ENCODE data around the gene ZMIZ1.
A peak's percentile ranks its signal among the peaks of the same experiment; 100 is the strongest.

ZMIZ1 gene

DNA sequence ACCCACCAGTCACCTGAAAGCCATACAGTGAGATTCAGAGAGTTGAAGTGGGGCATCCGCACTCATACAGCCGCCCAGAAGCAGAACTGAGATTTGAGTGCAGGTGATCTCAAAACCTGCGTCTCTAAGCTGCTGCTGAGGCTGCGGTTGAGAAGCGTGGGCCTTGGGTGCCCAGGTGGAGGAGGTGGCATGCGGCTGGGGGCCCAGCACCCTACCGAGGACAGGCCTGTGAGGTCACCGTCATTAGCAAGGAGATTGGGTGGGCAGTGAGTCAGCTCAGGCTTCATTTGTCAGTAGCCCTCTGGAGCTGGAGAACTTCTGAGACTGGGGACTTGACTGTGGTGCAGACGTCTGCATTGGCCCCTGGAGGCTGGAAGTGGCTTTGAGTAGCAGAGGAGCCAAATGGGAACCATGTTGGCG lies 29.8 kb downstream of the ZMIZ1 start:
- Histone ChIP-seq H3K27ac (no peak overlapping the region), H3K9me3 (ENCODE audit: severe bottlenecking) (no peaks in the 10 kb centered on the region), H3K4me3 (ENCODE audit: low read depth, low read length) (no peak overlapping the region), H3K36me3 (no peaks in the 10 kb centered on the region), H3K27me3 (ENCODE audit: insufficient read depth, low read depth, severe bottlenecking) (no peaks in the 10 kb centered on the region)
- TF ChIP-seq, protein P1, sequence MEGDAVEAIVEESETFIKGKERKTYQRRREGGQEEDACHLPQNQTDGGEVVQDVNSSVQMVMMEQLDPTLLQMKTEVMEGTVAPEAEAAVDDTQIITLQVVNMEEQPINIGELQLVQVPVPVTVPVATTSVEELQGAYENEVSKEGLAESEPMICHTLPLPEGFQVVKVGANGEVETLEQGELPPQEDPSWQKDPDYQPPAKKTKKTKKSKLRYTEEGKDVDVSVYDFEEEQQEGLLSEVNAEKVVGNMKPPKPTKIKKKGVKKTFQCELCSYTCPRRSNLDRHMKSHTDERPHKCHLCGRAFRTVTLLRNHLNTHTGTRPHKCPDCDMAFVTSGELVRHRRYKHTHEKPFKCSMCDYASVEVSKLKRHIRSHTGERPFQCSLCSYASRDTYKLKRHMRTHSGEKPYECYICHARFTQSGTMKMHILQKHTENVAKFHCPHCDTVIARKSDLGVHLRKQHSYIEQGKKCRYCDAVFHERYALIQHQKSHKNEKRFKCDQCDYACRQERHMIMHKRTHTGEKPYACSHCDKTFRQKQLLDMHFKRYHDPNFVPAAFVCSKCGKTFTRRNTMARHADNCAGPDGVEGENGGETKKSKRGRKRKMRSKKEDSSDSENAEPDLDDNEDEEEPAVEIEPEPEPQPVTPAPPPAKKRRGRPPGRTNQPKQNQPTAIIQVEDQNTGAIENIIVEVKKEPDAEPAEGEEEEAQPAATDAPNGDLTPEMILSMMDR (IDR thresholded peaks at IDR 0.05; ENCODE audit: low read depth, low read length), result no peak
- DNase-seq, result no peak

DNA sequence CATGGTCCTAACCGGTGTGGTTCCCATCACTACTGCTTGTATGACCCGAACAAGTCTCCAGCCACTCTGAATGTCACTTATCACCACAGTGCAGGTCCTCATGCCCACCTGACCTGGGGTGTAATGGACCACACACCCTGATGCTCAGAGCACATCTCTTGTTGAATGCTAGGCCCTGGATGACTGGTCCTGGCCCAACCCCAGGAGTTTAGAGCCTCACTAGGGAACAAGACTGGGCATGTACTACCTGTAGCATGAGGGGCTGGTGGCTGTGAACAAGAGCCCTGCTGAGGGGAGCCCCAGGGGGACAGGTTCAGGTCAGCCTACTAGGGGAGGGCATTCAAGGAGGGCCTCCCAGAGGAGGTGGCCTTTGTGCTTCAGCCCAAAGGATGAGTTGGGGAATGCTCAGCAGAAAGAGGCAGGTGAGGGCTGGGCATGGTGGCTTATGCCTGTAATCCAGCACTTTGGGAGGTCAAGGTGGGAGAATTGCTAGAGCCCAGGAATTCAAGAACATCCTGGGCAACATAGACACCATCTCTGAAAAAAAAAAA lies 31.2 kb downstream of the ZMIZ1 start:
- Histone ChIP-seq H3K27ac (no peak overlapping the region), H3K36me3 (no peaks in the 10 kb centered on the region), H3K9me3 (ENCODE audit: severe bottlenecking) (no peaks in the 10 kb centered on the region), H3K27me3 (ENCODE audit: insufficient read depth, low read depth, severe bottlenecking) (no peaks in the 10 kb centered on the region), H3K4me3 (ENCODE audit: low read depth, low read length) (no peak overlapping the region)
- DNase-seq, result no peak
- TF ChIP-seq, protein P1 (IDR thresholded peaks at IDR 0.05; ENCODE audit: low read depth, low read length), result no peak

DNA sequence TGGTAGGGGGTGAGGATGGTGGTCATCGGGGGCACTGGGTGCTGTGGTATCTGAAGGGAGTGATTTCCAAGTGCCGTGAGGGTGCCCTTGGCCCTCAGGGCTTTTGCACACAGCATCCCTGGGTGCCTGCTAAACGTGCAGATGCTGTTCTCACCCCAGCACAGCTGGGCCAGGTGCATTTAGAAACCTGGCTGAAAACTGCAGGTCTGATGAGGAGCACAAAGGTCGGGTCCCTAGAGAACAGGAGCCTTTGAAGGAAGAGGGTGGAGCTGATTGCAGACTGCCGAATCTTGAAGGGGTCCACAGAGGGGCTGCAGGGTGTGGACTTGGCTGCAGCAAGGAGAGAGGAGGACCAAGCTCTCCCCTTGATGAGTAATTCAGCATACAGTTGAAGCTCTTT lies 32.0 kb downstream of the ZMIZ1 start:
- Histone ChIP-seq H3K4me3 (ENCODE audit: low read depth, low read length) (no peak overlapping the region), H3K27ac (peak overlapping the region; percentile 88; the same call in 1 of the 2 replicates), H3K36me3 (no peaks in the 10 kb centered on the region), H3K9me3 (ENCODE audit: severe bottlenecking) (no peaks in the 10 kb centered on the region), H3K27me3 (ENCODE audit: insufficient read depth, low read depth, severe bottlenecking) (no peaks in the 10 kb centered on the region)
- TF ChIP-seq, protein P1 (IDR thresholded peaks at IDR 0.05; ENCODE audit: low read depth, low read length), result no peak
- no peak for DNase-seq

DNA sequence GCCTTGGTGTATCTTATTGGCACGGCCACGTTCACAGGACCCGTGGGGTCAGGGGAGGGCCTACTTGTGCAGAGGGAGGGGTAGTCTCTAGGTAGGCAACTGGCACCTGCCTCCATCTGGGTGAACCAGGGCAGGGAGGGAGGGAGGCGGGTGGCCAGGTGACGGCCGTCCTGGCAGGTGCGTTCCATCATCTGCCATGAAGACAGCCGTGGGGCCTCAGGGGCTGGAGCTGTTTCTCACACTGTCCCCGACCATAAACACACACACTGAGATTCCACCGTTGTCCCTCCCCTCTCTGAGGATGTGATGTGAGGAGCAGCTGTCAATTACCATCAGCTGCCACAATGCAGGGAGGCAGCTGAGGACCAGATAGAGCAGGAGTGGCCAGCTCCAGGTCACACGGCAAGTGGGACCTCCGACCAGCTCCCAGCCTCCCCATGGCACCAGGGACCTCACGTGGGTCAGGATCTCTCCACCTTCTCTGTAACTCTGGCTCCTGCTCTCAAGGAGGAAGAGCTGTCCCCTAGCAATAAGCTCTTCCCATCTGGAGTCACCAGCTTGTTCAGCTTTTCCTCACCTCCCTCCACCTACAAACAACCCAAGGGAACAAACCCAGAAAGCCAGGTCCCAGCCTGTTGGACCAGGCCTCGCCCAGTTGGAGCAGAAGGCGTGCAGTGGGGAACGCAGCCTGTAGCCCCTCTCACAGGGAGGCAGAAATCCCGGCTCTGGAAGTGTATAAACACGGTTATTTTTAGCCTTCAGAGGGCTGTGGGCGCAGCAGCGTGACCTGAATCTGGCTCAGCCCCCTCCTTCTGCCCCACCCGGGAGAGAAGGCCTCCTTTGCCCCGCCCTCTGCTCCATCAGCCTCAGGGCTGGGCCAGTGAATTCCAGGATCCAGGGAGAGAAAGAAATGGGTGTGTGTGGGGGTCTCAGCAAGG lies 33.1 kb downstream of the ZMIZ1 start:
- TF ChIP-seq, protein P1 (IDR thresholded peaks at IDR 0.05; ENCODE audit: low read depth, low read length), result no peak
- DNase-seq, result peak; percentile 86
- Histone ChIP-seq H3K27me3 (ENCODE audit: insufficient read depth, low read depth, severe bottlenecking) (no peaks in the 10 kb centered on the region), H3K4me3 (ENCODE audit: low read depth, low read length) (no peak overlapping the region; the same call in 1 of the 2 replicates), H3K27ac (peak overlapping the region; percentile 88), H3K9me3 (ENCODE audit: severe bottlenecking) (no peaks in the 10 kb centered on the region), H3K36me3 (no peaks in the 10 kb centered on the region)

DNA sequence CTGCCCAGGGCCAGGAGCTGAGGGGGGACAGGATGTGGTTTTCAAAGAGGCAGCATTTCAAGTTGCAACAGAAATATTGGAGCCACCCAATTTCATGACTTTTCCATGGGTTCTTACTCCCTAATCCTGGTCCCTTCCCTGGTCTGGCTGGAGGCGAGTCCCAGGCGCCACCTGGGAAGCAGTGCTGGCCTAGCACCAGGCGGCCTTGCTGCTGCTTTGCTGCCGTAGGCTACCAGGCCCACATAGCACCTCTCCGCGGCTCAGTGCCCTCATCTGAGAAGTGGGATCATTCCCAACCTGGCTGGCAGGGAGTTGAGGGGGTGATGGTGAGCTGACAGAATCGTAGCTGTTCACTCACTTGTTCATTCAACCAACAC lies 33.7 kb downstream of the ZMIZ1 start:
- H3K27me3 ChIP-seq (ENCODE audit: insufficient read depth, low read depth, severe bottlenecking), result no peaks in the 10 kb centered on the region
- no peak overlapping the region; the same call in 1 of the 2 replicates for H3K4me3 ChIP-seq (ENCODE audit: low read depth, low read length)
- TF ChIP-seq, protein P1 (IDR thresholded peaks at IDR 0.05; ENCODE audit: low read depth, low read length), result peak; percentile 56; the same call in 1 of the 2 replicates
- peak overlapping the region; percentile 88 for H3K27ac ChIP-seq
- peak; percentile 77 for DNase-seq
- H3K9me3 ChIP-seq (ENCODE audit: severe bottlenecking), result no peaks in the 10 kb centered on the region
- no peaks in the 10 kb centered on the region for H3K36me3 ChIP-seq

Measured in WERI-Rb-1 (cell line).